Stimulated activated CD4-positive, alpha-beta T cell treated with anti-CD3 and anti-CD28 coated beads, Interleukin-12 subunit alpha, Interleukin-12 subunit beta, amount 100 ng/mL, for 4 hours (primary cell): ENCODE data around the gene SUMF1.

Experiments
- DNase-seq: peaks from one replicate; pipeline ENCODE4 v3.0.0-alpha.2; 2020

The SUMF1 gene

DNA sequence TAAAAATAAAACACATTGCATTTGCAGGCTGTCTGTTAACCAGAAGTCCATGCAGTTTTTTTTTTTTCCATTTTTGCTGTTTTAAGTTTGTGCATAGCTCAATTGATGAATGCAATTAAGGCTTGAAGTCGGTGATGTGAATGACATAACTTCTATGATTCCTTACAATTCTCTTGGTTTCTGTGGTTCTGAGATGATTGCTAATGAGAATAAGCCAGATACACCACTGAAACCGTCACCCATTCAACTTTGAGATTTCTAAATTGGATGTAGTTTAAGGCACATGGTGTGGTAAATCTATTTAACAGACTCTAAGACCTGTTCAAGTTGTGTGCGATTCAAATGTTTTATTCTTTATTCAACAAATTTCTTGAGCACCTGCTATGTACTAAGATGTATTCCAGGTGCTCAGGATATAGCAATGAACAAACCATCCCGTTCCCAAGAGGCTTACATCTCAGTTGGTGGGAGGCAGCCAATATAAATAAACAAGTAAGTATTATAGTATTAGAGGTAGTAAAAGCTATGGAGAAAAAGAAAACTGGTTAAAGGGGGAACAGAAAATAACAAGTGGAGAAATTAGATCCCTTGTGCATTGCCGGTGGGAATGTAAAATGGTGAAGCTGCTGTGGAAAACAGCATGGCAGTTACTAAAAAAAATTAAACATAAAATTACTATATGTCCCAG lies 30.1 kb upstream of the SUMF1 start:
- DNase-seq, result no peak

DNA sequence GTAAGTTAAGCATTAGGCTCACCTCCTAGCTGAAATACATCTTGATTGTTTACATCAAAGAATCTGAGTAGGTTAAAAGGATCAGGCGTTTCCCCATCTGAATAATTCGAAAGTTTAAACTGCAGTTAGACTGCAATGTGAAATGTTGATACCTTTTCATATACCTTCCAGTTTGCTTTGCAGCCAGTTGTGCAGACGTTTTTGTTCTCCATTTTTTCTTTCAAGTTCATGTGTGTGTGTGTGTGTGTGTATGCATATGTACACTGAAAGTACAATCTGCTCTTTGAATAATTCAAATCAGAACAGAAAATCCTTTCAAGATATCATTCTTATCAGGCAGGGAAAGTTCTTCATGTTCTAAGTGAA lies 29.0 kb upstream of the SUMF1 start:
- DNase-seq, result no peak

DNA sequence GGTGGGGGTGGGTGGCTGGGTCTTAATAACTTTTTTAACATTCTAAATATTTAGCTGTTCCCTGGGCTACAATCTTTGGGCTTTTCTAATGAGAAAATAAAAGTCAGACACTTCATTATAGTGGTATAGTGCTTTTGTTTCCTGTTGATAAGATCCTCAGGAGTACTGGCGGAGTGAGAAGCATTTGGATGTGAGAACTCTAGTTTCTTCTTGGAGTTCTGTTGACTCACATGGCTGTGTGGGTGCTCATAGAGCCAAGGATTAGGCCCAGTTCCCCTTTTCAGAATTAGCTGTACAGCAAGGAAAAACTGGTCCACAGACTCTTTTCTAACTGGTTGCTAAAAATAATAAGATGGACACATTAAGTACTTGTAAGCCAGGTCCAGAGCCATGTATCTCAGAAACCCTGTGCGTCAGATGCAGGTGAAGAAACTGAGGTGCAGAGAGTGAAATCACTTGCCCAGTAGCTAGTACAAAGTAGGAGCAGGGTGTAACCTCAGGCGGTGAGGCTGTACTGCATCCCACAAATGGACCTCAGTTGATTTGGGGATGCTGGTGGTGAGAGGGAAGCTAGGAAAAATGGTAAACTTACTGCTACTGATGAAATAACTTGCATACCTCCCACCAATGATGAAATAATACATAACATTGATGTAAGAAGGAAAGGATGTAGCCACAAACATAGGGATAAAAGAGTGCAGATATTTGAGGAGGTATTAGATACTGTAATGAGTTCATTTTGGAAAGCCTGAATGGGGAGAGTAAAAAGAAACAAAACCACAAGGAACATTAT lies 28.4 kb upstream of the SUMF1 start:
- DNase-seq, result no peak

DNA sequence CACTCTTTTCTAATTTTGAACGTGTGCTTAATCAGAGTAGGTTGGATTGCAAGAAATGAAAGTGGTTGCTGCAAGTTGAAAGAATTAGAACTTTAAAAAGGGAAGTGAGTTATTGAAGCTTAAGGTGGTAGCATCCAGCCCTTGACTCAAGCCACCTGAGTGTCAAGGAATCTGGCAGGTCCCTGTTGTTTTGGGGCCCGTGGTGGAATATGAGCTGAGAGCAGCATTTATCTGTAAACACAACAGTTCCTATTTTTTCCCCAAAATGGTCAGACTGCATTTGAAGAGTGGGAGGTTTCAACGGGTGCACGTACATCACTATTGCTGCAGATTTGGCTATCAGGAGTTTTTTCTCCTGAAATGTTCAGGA lies 27.8 kb upstream of the SUMF1 start:
- no peak for DNase-seq

DNA sequence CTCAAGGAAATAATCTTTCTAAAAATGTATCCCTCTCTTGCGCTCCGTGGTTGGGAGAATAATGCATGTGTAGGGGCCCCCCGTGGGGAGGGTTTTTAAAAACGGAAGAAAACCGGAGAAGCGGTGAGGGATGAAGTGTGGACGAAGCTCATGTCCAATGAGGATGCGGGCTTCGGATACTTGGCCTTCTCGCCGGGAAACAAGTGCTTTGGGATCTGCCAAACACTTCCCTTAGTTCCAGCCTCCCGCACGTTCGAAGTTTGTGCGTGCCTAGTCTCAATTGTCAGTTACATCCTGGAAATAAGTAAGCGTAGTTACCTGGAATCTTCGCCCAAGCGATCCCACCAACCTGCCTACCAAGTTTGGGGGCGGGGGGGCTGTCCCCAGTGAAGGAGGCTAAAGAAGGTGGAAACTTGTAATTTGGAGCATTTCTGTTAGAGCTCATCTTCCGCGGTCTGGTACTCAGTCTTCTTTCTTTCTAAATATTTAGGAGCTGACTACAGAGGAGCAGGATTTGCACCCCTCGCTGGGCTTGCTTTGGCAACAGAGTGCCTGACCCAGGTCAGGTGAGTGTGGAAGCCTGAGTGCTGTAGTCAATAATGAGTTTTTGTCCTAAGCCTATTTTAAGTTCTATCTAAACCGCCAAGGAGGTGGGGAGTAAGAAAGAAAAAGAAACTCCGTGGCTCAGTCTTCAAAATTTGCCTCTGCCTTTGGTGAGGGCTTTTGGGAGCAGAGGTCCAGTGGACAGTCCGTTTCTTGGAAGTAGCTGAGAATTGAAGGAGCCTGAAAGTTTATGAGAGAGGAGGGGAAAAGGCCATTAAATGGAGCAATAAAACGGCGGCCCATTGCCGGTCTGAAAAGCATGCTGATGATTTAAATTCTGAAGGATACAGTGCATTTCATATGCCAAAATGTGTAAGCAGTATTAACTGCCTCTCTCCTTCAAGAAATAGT lies 27.1 kb upstream of the SUMF1 start:
- DNase-seq, result no peak

DNA sequence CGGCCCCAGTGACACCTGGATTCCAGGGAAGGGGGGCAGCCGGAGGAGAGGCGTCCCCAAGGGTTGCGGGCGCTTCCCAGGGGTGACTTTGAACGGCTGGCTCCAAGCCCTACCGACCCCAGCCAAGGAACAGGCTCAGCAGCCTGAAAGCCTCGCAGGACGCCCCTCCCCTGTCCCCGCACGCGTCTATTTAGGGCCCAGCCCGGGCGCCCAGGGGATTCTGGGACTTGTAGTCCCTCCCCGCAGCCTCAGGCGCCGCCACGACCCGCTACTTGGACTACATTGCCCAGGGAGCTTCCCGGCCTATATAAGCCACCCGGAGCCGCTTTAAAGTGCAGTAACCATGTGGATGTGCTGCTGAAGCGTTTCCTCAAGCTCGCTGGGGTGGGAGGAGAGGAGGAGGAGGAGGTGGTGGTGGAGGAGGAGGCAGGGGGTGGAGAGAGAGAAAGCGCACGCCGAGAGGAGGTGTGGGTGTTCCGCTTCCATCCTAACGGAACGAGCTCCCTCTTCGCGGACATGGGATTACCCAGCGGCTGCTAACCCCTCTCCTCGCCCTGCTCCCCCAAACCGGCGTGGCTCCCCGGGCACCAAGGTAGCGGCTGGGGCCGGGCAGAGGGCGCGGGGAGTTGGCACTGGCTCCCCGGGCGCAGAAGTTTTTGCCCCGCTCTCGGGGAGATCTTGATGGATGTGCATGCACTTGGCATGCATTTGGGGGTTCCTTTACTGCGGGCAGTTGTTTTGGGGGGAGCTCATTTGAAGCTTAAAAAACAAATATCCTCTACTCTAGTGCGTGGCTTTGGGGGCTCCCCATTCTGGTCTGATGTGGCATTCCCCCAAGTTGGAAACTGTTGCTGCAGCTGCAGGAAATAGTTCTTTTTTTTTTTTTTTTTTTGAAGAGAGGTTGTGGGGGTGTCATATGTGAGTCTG lies 26.2 kb upstream of the SUMF1 start, which contains the start of gene ITPR1:
TSS of gene ITPR1 (plus strand) at position 335 of the 927 bp plus-strand sequence. CDS start 23,144 bp downstream, outside the sequence.
- DNase-seq, result peak; percentile 96

DNA sequence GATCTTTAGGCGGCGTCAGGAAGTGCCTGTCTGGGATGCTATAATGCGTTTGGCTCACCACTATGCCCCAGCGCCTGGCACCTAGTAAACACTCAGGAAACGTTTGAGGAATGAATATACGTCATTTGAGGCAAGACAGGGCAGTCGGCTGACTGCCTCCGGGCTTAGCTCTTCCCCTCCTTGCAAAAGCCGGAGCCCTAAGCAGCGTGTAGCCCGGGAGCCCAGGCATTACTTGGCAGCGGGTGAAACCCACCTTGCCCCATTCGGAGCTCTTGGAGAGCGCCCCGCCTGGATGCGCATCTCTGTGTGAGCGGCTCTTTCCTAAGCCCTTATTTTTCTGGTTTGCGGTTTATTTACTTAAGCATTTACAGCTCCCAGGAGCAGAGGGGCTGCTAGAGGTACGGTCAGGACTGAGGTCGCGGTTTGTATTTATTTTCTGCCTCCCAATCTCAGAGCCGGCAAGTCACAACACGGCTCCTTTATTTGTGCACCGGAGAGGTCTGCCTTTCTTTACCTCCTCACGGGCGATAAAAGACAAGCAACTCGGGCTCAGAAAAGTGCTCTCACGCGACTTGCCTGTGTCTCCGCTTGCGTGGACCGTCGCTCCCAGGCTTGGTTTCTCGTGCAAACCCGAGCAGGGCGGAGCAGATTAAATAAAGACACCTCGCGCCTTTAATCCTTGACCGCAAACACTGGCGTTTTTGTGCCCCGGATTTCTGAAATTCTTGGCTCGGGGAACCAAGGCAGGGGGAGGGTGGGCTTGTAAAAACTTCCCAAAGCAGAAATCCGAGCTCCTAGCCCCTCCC lies 25.3 kb upstream of the SUMF1 start:
- DNase-seq, result peak; percentile 37

DNA sequence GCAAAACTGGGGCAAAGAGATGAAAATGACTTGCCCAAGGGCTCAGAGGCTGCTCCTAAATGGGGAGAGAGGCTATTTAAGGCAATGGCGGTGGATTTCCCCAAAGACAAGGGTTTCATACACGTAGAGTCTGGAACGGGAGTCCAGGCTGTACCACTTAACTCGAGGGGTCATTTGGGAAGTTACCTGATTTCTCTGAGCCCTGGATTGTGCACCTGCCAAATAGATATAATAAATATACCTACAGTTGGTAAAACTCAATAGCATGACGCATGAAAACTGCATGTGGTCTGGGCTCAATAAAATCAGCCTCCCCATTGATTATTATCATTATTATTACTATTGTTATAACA lies 24.8 kb upstream of the SUMF1 start:
- no peak for DNase-seq

DNA sequence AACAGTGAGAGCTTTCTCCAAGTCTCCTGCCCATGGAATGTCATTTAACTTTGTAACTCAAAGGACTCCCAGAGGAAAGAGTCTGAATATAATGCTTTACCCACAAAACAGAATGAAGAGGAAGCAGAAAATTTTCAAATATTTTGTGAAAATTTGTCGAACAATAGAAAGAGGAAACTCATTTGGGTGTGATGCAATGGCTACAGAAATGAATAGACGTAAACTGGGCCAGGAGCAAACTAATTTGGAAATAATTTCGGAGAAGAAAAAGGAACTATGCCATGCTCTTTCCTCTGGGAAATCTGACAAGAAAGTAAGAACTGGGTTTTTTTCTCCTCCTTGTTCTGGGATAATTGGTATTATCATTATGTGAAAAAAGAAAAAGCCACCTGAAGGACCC lies 11.2 kb upstream of the SUMF1 start:
- DNase-seq, result no peak

DNA sequence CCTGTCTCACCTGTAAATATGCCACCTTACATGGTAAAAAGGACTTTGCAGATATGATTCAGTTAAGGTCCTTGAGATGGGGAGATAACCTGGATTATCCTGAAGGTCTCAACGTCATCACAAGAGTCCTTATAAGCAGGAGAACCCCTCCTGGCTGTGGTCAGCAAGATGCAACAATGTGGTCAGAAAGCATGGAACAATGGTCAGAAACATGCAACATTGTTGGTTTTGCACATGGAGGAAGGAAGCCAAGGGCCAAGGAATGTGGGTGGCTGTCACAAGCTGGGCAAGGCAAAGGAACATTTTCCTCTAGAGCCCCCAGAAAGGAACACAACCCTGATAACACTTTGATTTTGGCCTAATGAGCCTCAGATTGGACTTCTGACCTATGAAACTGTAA lies 9.4 kb upstream of the SUMF1 start:
- no peak for DNase-seq

DNA sequence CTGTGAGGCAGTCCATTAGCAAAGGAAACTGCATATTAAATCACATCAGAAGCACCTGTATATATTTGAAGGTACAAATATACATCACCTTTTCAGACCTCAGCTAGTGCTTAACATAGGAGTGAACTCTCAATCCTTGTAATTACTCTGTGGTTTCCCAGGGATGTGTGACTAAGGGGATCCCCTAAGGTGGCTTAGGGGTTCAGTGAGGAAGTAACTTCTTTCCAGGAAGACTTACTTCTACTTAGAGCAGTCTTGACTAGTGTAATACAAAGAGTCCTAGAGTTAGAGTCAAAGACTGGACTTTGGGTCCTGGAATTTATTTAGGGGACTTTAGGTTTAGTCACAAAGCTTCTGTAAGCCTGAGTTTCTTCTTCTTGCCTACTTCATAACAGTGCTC lies 8.7 kb upstream of the SUMF1 start:
- no peak for DNase-seq

DNA sequence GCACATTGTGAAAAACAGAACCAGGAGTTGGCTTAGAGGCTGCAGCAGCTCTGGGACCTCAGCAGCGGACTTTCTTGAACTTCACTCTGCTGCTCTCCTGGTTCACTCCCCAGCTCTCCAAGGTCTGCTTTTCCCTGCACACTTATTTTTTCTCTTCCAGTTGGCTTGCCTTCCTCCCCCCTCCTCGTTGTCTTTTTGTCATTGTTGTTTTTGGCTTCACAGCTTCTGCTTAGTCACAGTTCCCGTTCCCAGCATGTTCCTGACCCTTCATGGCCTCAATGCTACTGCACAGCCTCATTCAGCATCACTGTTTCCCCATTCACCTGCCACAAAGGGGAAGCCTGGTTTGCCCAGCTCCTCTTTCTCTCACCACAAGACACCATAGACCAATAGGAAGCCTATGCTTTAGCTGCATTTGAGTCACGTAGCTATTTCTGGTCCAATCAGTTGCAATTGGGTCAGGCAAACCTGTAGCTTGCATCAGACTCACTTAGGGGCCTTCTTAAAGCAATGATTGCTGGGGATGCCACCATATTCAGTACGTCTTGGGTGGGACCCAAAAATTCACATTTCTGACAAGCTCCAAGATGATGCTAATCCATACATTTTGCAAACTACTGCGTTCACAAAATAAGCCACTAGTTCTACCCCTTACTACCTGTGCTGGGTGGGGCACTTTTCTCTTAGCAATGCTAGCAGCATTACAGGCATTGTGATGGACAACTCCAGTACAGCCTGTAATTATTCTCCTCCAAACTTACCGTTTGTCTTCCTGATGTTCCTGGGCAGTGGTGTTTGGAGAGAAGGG lies 7.8 kb upstream of the SUMF1 start:
- DNase-seq, result no peak

DNA sequence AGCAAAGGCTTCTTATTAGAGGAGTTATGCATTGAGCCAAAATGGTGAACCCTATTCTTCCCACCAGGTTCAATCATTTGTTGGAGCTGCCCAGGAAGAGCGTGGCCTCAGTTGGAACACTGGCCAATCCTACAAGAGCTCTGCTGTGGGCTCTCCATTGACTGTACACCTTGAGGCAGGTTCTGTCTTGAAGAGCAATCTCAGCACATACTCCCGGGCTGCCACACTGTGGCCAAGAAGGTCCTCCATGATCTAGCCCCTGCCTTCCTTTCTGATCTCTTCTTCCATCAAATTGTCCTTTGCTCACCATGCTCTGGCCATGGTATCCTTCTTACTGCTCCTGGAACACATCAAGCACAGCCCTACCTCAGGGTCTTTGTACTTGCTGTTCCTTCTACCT lies 5.7 kb upstream of the SUMF1 start:
- DNase-seq, result no peak

DNA sequence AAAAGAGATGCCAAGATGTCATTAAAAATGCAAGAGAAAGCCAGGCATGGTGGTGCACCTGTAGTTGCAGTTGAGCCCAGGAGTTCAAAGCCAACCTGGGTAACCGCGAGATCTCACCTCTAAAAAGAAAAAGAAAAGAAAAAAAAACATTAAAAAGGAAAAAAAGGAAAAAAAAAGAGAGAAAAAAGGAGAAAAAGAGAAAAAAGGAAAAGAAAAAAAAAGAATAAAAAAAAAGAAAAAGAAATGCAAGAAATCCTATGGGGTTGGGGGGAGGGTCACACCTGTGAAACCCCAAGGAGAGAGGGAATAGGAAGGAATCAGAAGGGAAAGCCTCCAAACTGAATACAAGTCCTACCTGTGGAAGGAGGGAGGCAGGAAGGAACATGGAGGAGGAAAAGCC lies 5.2 kb upstream of the SUMF1 start:
- DNase-seq, result no peak

DNA sequence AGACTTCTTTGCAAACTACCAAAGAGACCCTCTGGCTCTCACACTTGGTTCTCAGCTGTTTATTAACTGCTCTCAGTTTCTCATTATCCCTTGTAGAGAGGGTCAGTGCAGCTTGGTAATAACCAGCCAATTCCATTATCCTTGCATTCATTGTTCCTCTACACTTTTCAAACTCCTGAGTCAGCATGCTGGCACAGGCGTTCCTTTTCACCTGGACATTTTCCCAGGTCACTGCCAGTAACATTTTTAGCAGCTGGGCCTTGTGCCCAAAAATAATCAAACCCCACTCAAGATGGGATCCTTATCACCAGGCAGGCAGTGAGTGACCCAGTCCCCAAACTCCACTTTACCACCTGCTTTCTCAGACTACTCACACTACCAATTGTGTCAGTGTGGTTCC lies 4.8 kb upstream of the SUMF1 start:
- no peak for DNase-seq

DNA sequence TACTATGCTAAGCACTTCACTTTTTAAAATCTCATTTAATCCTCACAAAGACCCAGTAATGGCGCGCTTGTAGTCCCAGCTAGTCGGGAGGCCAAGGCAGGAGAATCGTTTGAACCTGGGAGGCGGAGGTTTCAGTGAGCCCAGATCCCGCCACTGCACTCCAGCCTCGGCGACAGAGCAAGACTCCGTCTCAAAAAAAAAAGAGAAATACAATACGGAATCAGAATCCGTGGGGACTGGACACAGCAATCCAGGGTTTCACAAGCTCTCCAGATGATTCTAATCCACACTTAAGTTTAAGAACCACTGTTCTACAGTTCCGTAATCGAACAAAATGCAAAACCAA lies 426 bp upstream of the SUMF1 start:
- DNase-seq, result no peak

DNA sequence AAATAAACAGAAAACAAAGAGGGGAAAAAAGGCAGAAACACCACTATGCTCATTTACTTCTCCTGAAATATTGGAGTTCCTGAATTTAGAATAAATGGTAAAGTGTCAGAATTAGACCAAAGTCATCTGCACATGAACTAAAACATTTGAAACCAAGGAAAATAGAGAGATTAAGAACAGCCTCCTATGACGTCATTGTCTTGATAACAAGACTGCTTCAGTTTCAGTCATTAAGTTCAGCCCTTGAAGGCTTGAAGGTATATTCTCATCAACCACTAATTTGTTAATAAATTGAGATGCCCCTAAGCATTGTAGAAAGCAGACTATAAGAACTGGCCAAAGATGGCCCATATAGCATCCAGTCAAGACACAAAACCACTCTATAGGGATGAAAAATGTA lies 2.5 kb downstream of the SUMF1 start:
- no peak for DNase-seq

DNA sequence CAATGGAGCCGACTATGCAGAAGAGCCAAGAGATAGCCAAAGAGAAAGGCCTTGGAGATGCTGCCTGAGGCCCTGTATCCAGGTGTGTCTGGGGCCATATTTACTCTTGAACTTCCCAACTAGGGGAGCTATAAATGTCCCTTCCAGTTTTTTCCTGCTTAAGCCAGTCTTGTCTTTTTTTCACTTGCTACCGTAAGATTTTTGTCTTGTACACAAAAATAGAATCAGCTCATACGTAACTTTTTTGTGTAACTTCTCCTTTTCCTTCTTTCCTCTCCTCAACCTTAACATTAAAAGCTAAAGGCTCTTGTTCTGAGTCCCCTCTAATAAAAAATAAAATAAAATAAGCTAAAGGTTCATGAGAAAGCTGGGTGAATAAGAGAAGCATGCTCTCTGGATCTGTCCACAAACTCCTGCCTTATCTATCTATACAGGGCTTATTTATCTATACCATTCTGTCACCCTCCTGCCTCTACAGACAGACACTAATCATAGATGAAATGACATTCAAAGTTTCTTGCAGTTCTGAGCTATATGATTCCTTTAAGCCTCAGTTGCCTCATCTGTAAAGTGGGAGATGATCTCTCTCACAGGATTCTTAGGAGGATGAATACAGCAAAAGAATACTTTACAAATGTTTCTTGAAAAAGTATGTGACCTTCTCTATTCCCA lies 4.6 kb downstream of the SUMF1 start:
- no peak for DNase-seq

DNA sequence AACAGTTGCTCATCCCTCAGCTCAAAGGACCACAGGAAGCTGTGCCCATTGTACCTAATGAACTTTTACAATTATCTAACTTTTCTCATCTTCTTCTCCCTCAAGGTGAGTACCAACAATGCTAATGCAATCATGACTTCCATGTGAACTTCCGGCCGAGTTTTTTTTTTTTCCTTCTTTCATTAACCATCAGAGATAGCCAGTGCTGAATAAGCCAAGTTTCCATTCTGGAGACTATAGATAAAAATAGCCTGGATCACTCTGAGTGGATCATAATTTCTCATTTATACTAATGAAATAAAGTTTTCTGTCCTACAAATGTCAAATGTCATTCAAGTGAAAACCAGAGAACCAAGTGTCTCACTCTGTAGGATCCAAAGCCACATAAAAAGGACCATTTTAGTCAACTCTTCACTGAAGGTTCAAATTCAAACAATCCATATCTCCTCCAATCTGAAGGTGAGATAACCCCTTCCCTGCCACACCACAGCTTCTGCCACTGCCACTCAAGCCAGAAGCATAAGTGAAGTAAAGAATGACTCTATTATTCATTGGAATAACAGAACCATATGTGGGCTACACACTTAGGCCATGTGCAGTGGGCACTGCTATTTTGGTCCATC lies 5.5 kb downstream of the SUMF1 start:
- DNase-seq, result no peak

DNA sequence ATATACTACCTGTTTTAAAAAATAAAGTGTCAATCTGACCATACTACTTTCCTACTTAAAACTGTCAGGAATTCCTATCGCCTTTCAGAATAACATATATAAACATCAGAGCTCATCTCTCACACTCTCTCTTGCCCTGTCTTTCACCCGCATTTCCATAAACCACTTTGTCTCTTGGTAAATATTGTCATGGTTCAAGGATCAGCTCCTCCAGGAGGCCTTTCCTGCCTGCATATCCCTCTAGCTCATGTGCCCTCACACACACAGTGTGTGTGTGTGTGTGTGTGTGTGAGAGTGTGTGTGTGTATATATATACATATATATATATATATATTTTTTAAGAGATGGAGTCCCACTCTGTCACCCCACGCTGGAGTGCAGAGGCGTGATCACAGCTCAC lies 6.7 kb downstream of the SUMF1 start:
- DNase-seq, result no peak
